PC-9 (cell line): ENCODE results near the gene HBG2. TPM values are rescaled to one million over a fixed set of nuclear protein-coding genes. Genes with fewer than 3 reads are reported as not detected.

Source experiments
- BruUV-seq: library from RNA; stranded (reverse); fragments of 400-500 nt; replicated peaks from 2 replicates; lab custom pipeline; 2021; lab: Mats Ljungman, UMichigan
- CTCF ChIA-PET: fragments of 300-600 bp; sonication (Branson Sonifier 250); formaldehyde crosslinking; loops from one replicate; lab custom pipeline; 2022; ENCODE audit warnings: antibody characterized with exemption; lab: Charles Lee
- POLR2A ChIA-PET: fragments of 300-600 bp; sonication (Branson Sonifier 250); formaldehyde crosslinking; loops from one replicate; lab custom pipeline; 2022; ENCODE audit warnings: antibody characterized with exemption; ENCODE audit not compliant: unreplicated experiment; lab: Charles Lee
- DNase-seq, 2 experiments: peaks; one replicate each; pipeline versions ENCODE4 v3.0.0 to v3.0.0-alpha.2; 2015 to 2022; ENCODE audit warnings: mixed read lengths in 1 of 2
- H2AFZ ChIP-seq: fragments of 200-600 bp; sonication (generic); 2 replicates; pipeline ENCODE4 v1.8.1; 2017; ENCODE audit warnings: antibody characterized with exemption
- H3F3A ChIP-seq: fragments of 200-600 bp; sonication (generic); 2 replicates; pipeline ENCODE4 v1.8.1; 2017; ENCODE audit warnings: antibody characterized with exemption, mild to moderate bottlenecking, low read depth; ENCODE audit not compliant: insufficient read depth
- H3K27ac ChIP-seq: fragments of 200-600 bp; sonication (generic); 2 replicates; pipeline ENCODE4 v1.6.1; 2016; ENCODE audit warnings: mixed run types
- H3K27me3 ChIP-seq: fragments of 200-600 bp; sonication (generic); 2 replicates; pipeline ENCODE4 v1.6.1; 2016; ENCODE audit warnings: low read depth, mixed run types; ENCODE audit not compliant: insufficient read depth
- H3K36me3 ChIP-seq: fragments of 200-600 bp; sonication (generic); 2 replicates; pipeline ENCODE4 v1.6.1; 2016; ENCODE audit warnings: low read depth, mixed run types
- H3K4me1 ChIP-seq: fragments of 200-600 bp; sonication (generic); replicated peaks from 2 replicates; pipeline ENCODE4 v1.6.1; 2016; ENCODE audit warnings: mixed run types; ENCODE audit not compliant: insufficient read depth
- H3K4me2 ChIP-seq: fragments of 200-600 bp; sonication (generic); 2 replicates; pipeline ENCODE4 v1.6.1; 2017; ENCODE audit warnings: mixed run types
- H3K4me3 ChIP-seq: fragments of 200-600 bp; sonication (generic); 2 replicates; pipeline ENCODE4 v1.6.1; 2016; ENCODE audit warnings: mixed run types
- H3K79me2 ChIP-seq: fragments of 200-600 bp; sonication (generic); 2 replicates; pipeline ENCODE4 v1.6.1; 2017; ENCODE audit warnings: low read depth, mixed run types
- H3K9me2 ChIP-seq: fragments of 200-600 bp; sonication (generic); 2 replicates; pipeline ENCODE4 v1.8.1; 2017; ENCODE audit warnings: mild to moderate bottlenecking; ENCODE audit not compliant: insufficient read depth
- H3K9me3 ChIP-seq: fragments of 200-600 bp; sonication (generic); 2 replicates; pipeline ENCODE4 v1.8.1; 2016; ENCODE audit warnings: low read depth; ENCODE audit not compliant: insufficient read depth
- H4K20me1 ChIP-seq: fragments of 200-600 bp; sonication (generic); 2 replicates; pipeline ENCODE4 v1.8.1; 2017; ENCODE audit not compliant: insufficient read depth
- EZH2 ChIP-seq: fragments of 200-600 bp; sonication (generic); IDR thresholded peaks from 2 replicates; pipeline ENCODE4 v1.8.0; 2017; ENCODE audit warnings: antibody characterized with exemption, low read depth
- intact Hi-C: fragments of 100-400 bp; cut with micrococcal nuclease; formaldehyde crosslinking; loops from one replicate; pipeline ENCODE4 v1.10.0; 2022; ENCODE audit not compliant: unreplicated experiment
- total RNA-seq: library from RNA; stranded (reverse); gene quantifications from 2 replicates; pipeline ENCODE4 v1.2.3, GENCODE V29; 2021
- TF ChIP-seq, protein P1 (sequence below): fragments of 200-600 bp; sonication (generic); conservative IDR thresholded peaks from 2 replicates; pipeline ENCODE4 v1.6.1; 2017; ENCODE audit warnings: mixed run types, antibody characterized with exemption, mild to moderate bottlenecking, moderate library complexity

Gene HBG2
- total RNA-seq, 1 experiment from 2014 or later: not detected

GRCh38 chr11:5239046-5239445 is 15.5 kb downstream of the HBG2 start:
- POLR2A ChIA-PET: no interaction called here
- CTCF ChIA-PET: no interaction called here
- no peaks in the 10 kb centered on the region for H4K20me1 ChIP-seq
- intact Hi-C loops: no loop called here
- H3K4me3 ChIP-seq: no peak overlapping the region
- no TSS peak for BruUV-seq
- H3K9me3 ChIP-seq: no peaks in the 10 kb centered on the region
- H3K4me1 ChIP-seq: no peaks in the 10 kb centered on the region
- H3K36me3 ChIP-seq: no peaks in the 10 kb centered on the region
- DNase-seq: no peak
- H2AFZ ChIP-seq: no peak overlapping the region
- H3K27me3 ChIP-seq: no peaks in the 10 kb centered on the region
- TF ChIP-seq, protein P1, sequence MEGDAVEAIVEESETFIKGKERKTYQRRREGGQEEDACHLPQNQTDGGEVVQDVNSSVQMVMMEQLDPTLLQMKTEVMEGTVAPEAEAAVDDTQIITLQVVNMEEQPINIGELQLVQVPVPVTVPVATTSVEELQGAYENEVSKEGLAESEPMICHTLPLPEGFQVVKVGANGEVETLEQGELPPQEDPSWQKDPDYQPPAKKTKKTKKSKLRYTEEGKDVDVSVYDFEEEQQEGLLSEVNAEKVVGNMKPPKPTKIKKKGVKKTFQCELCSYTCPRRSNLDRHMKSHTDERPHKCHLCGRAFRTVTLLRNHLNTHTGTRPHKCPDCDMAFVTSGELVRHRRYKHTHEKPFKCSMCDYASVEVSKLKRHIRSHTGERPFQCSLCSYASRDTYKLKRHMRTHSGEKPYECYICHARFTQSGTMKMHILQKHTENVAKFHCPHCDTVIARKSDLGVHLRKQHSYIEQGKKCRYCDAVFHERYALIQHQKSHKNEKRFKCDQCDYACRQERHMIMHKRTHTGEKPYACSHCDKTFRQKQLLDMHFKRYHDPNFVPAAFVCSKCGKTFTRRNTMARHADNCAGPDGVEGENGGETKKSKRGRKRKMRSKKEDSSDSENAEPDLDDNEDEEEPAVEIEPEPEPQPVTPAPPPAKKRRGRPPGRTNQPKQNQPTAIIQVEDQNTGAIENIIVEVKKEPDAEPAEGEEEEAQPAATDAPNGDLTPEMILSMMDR: no peak
- no peak for TF ChIP-seq EZH2
- H3K9me2 ChIP-seq: no peaks in the 10 kb centered on the region
- H3K27ac ChIP-seq: no peak overlapping the region
- H3K4me2 ChIP-seq: no peak overlapping the region
- no peaks in the 10 kb centered on the region for H3K79me2 ChIP-seq
- H3F3A ChIP-seq: no peaks in the 10 kb centered on the region

DNA sequence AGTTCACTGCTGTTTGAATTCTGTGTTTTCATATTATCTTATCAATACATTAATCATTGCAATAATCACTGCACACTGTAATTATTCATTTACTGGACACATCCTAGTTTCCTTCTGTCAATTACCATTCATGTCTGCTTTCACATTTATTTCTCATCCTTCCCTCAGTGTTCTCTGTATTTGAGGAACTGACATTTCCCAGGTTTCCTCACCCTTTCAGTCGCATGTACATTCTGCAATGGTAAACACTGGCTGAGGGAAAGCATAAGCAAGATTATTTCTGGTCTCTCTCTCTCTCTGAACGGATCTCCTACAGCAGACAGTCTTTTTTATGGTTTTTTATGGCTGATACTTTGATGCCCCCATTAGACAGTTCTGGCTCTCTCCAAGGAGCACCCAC is 16.1 kb downstream of the HBG2 start:
- Histone ChIP-seq H3K79me2 (no peaks in the 10 kb centered on the region), H3K27ac (no peak overlapping the region), H3K27me3 (no peaks in the 10 kb centered on the region), H4K20me1 (no peaks in the 10 kb centered on the region), H3K4me3 (no peak overlapping the region), H3K36me3 (no peaks in the 10 kb centered on the region), H3F3A (no peaks in the 10 kb centered on the region), H3K4me1 (no peaks in the 10 kb centered on the region), H3K9me3 (no peaks in the 10 kb centered on the region), H2AFZ (no peak overlapping the region), H3K9me2 (no peaks in the 10 kb centered on the region), H3K4me2 (no peak overlapping the region)
- ChIA-PET CTCF (interaction anchor here (0.7 kb wide), 1 partner anchor 39 kb away, joined by 4 read pairs; no protein-coding TSS in a partner anchor), POLR2A (no interaction called here)
- BruUV-seq: no TSS peak
- DNase-seq: no peak
- intact Hi-C loops: no loop called here
- TF ChIP-seq, protein P1: no peak
- no peak for TF ChIP-seq EZH2

DNA sequence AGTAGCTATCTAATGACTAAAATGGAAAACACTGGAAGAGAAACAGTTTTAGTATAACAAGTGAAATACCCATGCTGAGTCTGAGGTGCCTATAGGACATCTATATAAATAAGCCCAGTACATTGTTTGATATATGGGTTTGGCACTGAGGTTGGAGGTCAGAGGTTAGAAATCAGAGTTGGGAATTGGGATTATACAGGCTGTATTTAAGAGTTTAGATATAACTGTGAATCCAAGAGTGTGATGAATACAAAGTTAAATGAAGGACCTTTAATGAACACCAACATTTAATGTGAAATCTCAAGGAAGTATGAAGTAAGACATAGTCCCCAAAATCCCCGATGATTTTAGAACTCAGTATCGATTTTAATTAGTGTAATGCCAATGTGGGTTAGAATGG is 17.2 kb downstream of the HBG2 start:
- Histone ChIP-seq H2AFZ (no peak overlapping the region), H3K4me2 (no peak overlapping the region), H3K79me2 (no peaks in the 10 kb centered on the region), H3K27ac (no peak overlapping the region), H4K20me1 (no peaks in the 10 kb centered on the region), H3K9me3 (no peaks in the 10 kb centered on the region), H3K4me1 (no peaks in the 10 kb centered on the region), H3K4me3 (no peak overlapping the region), H3K9me2 (no peaks in the 10 kb centered on the region), H3K27me3 (no peaks in the 10 kb centered on the region), H3F3A (no peaks in the 10 kb centered on the region), H3K36me3 (no peaks in the 10 kb centered on the region)
- DNase-seq: no peak
- no TSS peak for BruUV-seq
- CTCF ChIA-PET: no interaction called here
- TF ChIP-seq, protein P1: no peak
- TF ChIP-seq EZH2: no peak
- POLR2A ChIA-PET: no interaction called here
- intact Hi-C loops: no loop called here
